BJ (cell line): ENCODE results near the gene GPR142. TPM values are rescaled to one million over a fixed set of nuclear protein-coding genes. Genes with fewer than 3 reads are reported as not detected.

Source experiments
- CTCF ChIA-PET: fragments of 350-600 bp; formaldehyde crosslinking; extraction: SDS; loops from one replicate; lab custom pipeline; 2021; ENCODE audit warnings: antibody characterized with exemption, inconsistent platforms; lab: Yijun Ruan, JAX
- POLR2A ChIA-PET: fragments of 300-600 bp; sonication (Branson Sonifier 250); formaldehyde crosslinking; extraction: SDS; loops from one replicate; lab custom pipeline; 2021; ENCODE audit warnings: antibody characterized with exemption; lab: Charles Lee
- DNase-seq: peaks from one replicate; pipeline ENCODE4 v3.0.0-alpha.2; 2011; ENCODE audit warnings: low read depth
- H3K27me3 ChIP-seq: 2 replicates; pipeline ENCODE4 v1.6.0; 2011; ENCODE audit warnings: low read length; ENCODE audit not compliant: control insufficient read depth, insufficient read depth
- H3K36me3 ChIP-seq: 2 replicates; pipeline ENCODE4 v1.5.1; 2011; ENCODE audit warnings: low read length; ENCODE audit not compliant: control insufficient read depth, insufficient read depth
- H3K4me3 ChIP-seq: 2 replicates; pipeline ENCODE4 v1.5.1; 2011; ENCODE audit warnings: low read depth, mild to moderate bottlenecking, control low read depth, low read length
- CTCF ChIP-seq: IDR thresholded peaks from 2 replicates; pipeline ENCODE4 v1.5.1; 2011; ENCODE audit warnings: low read depth, mild to moderate bottlenecking, control low read depth, inconsistent platforms, low read length, moderate library complexity; ENCODE audit not compliant: insufficient read depth
- polyA plus RNA-seq: library from polyadenylated mRNA; depleted of rRNA; stranded (reverse); fragments of >200 nt; gene quantifications from 2 replicates; pipeline ENCODE4 v1.2.3, GENCODE V29; 2011

GPR142 gene
- polyA plus RNA-seq, 1 experiment = not detected

DNA sequence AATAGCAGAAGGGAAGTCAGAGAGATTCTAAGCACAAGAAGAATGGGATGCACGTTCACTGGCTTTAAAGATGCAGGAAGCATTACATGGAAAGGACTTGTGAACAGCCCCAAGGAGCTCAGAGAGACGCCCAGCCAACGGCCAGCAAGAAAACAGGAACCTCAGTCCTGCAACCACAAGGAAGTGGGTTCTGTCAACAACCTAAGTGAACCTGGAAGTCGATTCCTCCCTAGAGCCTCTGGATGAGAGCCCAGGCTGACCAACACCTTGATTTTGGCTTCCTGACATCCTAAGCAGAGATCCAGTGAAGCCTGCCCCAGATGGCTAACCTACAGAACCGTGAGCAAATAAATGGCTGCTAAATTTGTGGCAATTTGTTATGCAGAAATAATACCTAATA, 24.5 kb downstream of the GPR142 start:
- H3K36me3 ChIP-seq = no peaks in the 10 kb centered on the region
- no peaks in the 10 kb centered on the region for H3K27me3 ChIP-seq
- H3K4me3 ChIP-seq = no peak overlapping the region
- ChIA-PET POLR2A (no interaction called here), CTCF (interaction anchor here (1.2 to 1.6 kb wide), 3 partner anchors 12 to 66 kb away, joined by 4 to 8 read pairs (median 6); no protein-coding TSS in a partner anchor)
- TF ChIP-seq CTCF = no peak
- no peak for DNase-seq

DNA sequence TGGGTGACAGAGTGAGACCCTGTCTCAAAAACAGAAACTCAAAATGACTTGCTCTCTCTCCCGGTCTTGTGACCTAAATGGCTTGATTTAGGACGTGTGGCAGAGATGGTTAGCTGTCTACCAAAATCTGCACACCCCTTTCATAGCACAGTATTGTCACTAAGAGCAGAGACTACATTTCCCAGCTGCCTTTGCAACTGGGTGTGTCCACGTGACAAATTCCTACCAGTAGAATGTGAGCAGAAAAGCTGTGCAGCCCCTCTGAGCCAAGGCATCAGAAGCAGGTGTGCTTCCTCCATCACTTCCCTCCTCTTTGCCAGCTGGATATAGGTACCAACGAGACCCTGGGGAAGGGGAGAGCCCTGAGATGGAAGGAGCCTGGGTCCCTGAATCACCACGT, 25.5 kb downstream of the GPR142 start:
- Histone ChIP-seq H3K27me3 (no peaks in the 10 kb centered on the region), H3K4me3 (no peak overlapping the region), H3K36me3 (no peaks in the 10 kb centered on the region)
- ChIA-PET POLR2A (no interaction called here), CTCF (no interaction called here)
- no peak for DNase-seq
- no peak for TF ChIP-seq CTCF

- ChIA-PET POLR2A (no interaction called here), CTCF (no interaction called here)
- no peak for DNase-seq
- no peaks in the 10 kb centered on the region for H3K27me3 ChIP-seq
- no peaks in the 10 kb centered on the region for H3K36me3 ChIP-seq
- H3K4me3 ChIP-seq = no peak overlapping the region
- TF ChIP-seq CTCF = no peak
Measured at GRCh38 chr17:74393346-74393942, 26.1 kb downstream of the GPR142 start.

- CTCF ChIA-PET = interaction anchor here (1.2 kb wide), 1 partner anchor 15 kb away, joined by 5 read pairs; no protein-coding TSS in a partner anchor
- no peak for DNase-seq
- TF ChIP-seq CTCF = no peak
- no peak overlapping the region for H3K4me3 ChIP-seq
- H3K27me3 ChIP-seq = no peaks in the 10 kb centered on the region
- no peaks in the 10 kb centered on the region for H3K36me3 ChIP-seq
- POLR2A ChIA-PET = no interaction called here
Measured at GRCh38 chr17:74394275-74394950, 27.1 kb downstream of the GPR142 start.

DNA sequence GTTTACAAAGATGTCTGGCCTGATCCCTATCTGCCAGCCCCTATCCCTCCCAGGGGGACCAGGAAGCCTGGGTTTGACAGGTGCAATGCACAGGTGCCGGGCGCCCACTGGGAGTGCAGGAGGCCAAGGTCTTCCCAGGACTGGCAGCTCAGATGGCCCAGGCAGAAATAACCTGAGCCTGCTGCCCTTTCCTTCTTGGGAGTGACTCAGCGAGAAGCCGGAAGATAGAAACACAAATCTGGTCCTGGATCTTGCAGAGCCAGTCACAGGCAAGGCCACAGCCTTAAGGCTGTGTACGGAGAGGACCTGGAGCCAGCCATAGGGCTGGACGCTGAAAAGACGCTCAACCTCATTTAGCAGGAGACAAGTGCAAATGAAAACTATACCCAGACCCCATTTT, 27.7 kb downstream of the GPR142 start:
- H3K27me3 ChIP-seq = no peaks in the 10 kb centered on the region
- POLR2A ChIA-PET = no interaction called here
- no peaks in the 10 kb centered on the region for H3K36me3 ChIP-seq
- no peak for TF ChIP-seq CTCF
- CTCF ChIA-PET = interaction anchor here (1.2 kb wide), 1 partner anchor 16 kb away, joined by 5 read pairs; no protein-coding TSS in a partner anchor
- DNase-seq = no peak
- H3K4me3 ChIP-seq = no peak overlapping the region
